HG03103 (cell line): Measurements from ENCODE around the gene SLC12A4.
"Not testable (repeated sequence)": the region's sequence is repeated elsewhere in the genome, so short reads cannot be mapped to it uniquely, and the experiment has no call there.

Experiments used
- ATAC-seq: cut with Tn5 transposase; IDR thresholded peaks from one replicate; pipeline ENCODE4 v1.9.1; 2021; ENCODE audit warnings: low read depth; ENCODE audit not compliant: unreplicated experiment

Gene SLC12A4

DNA sequence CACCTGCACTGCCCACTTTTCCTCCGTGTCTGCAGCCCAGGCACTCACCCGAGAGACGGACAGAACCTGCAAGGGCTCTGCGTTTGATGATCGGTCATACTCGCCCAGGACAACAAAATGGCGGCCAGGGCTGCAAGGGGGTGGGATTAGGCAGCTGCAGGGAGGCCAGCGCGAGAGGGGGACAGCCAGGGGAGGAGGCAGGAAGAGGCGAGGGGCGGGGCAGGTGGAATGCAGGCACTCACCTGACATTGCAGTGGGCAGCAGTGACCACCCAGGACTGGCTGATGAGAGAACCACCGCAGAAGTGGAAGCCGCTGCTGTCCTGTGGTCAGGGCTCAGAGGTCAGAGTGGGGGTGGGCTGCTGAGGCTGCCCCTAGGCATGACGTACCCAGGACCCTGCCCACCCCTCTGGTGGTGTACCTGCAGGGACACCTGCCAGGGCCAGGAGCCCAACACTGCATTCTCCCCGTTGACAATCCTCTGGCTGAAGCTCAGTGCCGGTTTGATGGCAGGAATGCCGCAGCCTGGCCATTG, 37.7 kb downstream of the SLC12A4 start:
- ATAC-seq = no peak

DNA sequence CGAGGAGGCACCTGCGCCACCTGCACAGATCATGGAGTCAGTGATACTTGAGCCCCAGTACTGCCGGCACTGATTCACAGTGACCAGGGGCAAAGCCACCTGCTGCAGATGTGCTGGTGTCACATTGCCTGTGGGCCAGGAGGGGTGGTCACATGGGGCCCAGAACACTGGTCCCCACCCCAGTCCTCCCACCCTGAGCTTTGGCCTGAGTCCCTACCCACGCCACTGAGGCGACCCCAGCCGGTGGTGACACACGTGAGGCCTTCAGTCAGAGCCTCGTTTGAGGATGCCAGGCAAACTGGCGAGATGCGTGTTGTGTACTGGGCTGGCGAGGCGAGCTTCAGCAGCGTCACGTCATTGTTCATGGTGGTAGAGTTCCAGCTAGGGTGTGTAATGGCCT, 38.2 kb downstream of the SLC12A4 start:
- no peak for ATAC-seq

DNA sequence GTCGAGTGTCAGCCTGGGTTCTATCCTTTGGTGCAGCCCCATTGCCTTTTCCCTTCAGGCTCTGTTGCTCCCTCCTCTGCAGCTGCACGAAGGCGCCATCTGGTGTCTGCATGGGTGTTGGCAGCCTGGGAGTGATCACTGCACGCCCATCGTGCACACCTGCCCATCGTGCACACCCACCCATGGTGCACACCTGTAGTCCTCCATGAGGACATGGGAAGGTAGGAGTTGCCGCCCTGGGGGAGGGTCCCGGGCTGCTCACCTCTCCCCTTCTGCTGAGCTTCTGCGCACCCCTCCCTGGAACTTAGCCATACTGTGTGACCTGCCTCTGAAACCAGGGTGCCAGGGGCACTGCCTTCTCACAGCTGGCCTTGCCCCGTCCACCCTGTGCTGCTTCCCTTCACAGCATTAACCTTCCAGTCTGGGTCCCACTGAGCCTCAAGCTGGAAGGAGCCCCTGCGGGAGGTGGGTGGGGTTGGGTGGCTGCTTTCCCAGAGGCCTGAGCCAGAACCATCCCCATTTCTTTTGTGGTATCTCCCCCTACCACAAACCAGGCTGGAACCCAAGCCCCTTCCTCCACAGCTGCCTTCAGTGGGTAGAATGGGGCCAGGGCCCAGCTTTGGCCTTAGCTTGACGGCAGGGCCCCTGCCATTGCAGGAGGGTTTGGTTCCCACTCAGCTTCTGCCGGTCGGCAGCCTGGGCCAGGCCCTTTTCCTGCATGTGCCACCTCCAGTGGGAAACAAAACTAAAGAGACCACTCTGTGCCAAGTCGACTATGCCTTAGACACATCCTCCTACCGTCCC, 39.7 kb downstream of the SLC12A4 start:
- ATAC-seq = peak; percentile 64

DNA sequence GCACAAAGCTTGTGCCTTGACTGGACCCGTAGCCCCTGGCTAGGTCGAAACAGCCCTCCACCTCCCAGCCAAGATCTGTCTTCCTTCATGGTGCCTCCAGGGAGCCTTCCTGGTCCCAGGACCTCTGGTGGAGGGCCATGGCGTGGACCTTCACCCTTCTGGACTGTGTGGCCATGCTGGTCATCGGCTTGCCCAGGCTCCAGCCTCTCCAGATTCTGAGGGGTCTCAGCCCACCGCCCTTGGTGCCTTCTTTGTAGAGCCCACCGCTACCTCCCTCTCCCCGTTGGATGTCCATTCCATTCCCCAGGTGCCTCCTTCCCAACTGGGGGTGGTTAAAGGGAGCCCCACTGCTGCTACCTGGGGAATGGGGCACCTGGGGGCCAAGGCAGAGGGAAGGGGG, 40.3 kb downstream of the SLC12A4 start:
- ATAC-seq = no peak

DNA sequence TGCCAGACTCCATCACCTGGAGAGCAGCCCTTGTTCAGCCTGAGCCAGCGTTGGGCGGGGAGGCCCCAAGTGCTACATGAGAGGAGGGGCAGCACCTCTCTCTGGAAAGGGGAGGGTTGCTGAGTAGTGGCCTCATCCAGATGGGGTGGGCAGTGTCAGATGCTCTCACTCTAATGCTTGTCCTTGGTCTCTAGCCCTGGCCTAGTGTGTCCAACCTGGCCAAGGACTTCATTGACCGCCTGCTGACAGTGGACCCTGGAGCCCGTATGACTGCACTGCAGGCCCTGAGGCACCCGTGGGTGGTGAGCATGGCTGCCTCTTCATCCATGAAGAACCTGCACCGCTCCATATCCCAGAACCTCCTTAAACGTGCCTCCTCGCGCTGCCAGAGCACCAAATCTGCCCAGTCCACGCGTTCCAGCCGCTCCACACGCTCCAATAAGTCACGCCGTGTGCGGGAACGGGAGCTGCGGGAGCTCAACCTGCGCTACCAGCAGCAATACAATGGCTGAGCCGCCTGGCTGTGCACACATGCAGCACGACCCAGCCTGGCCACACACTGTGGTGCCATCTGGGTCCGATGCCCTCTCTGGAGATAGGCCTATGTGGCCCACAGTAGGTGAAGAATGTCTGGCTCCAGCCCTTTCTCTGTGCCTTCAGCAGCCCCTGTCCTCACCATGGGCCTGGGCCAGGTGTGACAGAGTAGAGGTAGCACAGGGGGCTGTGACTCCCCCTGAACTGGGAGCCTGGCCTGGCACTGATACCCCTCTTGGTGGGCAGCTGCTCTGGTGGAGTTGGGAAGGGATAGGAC, 41.1 kb downstream of the SLC12A4 start:
- ATAC-seq = no peak

DNA sequence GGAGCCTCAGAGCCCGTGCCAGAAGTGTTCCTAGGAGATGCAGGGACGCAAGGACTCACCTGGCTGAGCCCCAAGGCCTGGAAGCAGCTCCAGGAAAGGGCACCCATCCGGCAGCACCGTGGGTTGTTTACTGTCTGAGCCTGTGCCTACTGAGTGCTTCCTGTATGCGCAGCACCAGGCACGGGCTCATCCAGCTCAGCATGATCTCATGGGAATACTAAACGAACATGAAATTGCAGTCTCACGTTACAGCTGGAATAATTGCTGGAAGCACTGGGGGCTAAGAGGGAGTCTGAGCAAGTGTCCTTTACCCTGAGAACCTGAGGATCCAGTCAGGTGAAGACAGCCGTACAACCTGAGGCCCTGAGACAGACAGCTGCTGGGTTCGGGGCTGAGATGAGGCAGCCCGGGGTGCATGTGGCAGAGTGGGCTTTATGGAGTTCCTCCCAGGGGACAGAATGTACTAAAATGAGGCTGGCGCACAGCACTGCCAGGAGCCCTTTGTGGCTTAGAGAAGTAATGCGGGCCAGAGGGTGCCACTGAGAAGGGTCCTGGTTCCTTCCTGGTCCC, 42.2 kb downstream of the SLC12A4 start:
- ATAC-seq = no peak

DNA sequence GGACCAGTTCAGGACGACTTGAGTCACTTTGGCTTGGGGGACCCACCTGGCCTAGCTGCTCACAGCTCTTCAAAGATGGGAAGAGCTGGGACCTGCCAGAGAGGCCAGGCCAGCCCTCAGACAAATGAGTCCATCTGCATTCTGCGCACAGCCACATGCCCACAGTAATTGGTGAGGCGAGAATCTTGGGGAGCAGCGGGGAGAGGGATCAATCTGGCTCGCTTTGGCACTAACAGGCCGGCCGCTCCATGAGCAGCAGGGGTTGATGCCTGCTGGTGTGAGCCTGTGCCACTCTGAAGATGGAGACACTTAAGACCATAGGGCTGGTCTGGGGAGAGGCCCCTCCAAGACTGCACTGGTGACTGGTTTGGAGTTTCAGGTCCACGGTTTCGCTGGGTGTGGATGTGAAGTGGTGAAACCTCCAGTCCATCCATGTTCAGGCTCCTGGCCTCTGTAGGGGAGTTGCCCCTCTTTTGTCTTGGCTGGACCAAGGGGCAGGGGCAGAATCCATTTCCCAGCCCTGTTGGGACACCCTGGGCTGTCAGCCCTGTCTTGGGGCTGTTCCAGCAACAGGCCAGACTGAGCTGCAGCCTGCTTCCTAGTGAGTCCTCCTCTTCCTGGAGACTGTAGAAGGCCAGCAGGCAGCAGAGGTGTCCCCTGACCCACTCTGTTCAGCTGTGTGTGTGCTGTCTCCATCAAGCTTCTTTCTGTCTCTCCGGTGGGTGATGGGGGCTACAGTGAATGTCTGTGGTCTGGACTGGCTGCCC, 44.1 kb downstream of the SLC12A4 start:
- ATAC-seq = no peak

DNA sequence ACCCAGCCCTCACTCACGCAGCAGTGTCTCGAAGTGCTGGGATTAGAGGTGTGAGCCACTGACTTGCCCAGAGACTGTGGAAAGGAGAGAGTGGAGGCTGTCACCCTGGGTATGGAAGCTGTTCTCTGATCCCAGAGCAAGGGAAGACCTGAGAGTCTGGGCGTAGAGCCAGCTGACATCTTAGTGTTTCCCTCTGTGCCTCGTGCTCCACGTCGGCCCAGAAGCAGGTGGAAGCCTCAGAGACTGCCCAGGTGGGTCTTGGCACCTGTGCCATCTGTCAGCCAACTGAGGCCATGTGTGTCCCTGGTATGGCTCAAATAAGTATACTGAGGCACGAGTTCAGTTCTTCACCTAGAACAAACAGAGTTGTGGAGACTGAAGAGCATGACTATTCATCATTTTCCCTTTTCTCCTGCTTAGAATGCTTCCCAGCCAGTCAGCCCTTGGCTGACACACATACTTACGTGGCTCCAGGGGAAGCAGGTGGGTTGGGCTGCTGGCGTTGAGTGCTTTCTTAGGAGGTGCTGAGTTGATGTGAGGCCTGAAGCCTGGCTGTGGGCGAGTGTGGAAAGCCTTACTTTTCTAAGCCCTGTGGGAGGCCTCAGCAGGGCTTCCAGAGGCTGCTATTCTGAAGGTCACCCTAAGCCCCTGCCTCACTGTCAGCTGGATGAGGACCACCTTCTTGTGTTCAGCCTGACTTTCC, 44.9 kb downstream of the SLC12A4 start:
- no peak for ATAC-seq

DNA sequence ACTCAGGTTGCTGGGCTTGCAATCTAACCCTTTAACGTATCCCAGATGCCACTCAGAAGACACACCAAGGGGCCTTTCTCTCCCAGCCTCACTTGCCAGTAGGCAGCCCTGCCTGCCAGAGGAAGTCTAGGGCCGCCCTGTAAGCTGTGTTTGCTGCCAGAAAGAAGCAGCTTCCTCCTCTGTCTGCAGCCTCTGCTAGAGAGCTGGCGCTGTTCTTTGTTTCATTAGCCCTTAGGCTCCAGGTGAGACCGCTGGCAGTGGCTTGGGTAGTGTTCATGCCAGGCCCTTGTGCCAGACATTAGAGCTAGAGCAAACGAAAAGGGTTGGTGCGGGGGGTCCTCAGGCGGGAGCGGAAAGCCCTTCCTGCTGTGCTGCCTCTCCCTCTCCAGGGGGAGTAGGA, 45.7 kb downstream of the SLC12A4 start:
- ATAC-seq = no peak

DNA sequence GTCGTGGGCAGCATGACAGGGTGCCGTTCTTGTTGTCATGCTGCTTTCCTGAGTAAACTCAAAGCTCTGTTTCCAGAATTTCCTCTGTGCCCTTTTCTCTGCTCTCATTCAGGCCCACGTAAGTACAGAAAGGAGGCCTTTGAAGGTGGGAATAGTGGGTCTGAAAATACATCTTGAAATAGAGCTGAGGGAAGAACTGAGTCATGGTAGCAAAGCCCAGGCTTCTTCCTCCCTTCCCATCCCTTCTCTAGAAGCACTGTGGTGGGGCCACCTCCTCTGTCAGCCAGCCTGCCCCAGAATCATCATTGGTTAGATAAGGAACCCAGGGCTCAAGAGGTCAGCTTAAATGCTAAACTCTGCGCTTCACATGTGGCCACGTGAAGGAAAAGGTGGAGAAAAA, 46.2 kb downstream of the SLC12A4 start:
- no peak for ATAC-seq

DNA sequence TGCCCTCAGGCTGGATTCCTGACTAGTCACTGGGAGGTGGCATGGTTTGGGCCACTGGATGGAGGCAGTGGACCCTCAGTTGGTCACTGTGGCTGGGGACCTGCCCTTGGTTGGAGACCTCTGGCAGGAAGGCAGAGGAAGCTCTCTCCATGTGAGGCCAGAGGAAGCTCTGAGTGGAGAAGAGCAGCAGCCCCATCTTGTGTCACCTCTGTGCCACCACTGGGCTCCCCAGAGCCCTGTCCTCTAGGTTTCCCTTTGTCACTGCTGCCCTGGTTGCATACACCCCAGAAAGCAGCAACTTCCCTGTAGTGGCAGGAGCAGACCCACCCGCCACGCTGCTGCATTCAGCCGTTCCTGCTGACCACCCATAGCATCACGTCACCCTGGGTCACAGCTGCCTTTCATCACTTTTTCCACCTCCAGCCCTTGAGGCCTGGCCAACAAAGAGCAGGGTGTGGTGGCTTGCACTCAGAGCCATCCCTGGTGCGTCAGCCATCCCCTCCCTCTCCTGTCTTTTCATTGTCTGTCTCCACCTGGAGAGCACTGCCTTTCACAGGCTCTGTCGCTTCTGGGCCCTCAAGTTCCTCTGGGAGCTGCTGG, 48.7 kb downstream of the SLC12A4 start:
- ATAC-seq = no peak

DNA sequence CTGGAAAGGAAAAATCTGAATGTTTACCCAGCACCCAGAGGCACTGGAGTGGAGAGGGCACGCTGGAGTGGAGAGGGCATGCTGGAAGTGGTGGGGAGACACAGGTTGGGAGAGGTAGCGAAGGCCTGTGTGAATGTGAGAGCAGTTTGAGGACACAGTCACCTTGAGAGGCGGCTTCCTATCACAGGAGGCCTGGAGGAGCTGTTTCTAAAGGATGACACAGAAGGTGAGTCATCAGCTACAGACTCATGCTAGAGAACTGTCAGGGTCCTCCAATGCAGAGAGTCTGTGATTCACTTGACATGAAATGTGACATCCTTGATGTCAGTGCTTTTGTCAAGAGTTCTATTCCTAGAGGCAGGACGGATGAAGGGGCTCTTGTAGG, 50.6 kb downstream of the SLC12A4 start:
- ATAC-seq = no peak

DNA sequence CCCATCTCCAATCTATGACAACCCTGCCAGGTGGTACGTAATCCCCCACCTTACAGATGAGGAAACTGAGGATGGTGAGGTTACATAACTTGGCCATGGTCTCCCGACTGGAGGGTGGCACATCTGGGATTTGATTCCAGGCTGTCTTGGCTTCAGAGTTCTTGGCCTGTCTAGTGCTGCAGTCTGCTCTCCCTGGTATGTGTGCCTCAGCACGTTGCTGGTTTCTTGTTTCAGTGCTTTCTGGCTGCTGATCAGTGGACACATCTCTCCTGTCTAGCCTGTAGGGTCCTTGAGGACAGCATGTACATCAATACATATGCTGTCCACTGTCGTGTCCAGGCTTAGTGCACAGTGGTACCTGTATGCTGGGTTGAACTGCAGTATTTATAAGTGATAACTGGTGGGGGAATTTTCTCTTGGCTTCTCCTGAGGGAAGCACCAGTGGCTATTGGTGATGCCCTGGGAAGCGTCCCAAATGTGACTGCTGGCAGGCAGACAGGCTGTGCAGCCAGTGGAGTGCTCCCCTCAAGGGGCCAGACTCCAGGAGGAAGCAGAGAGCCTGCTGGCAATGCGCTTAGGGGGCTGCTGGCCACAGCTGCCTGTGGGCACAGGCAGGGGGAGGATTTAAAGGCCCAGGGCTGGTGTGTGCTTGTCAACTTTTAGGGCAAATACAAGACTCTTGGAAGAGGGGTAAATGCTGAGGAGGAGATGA, 51.1 kb downstream of the SLC12A4 start:
- ATAC-seq = no peak

DNA sequence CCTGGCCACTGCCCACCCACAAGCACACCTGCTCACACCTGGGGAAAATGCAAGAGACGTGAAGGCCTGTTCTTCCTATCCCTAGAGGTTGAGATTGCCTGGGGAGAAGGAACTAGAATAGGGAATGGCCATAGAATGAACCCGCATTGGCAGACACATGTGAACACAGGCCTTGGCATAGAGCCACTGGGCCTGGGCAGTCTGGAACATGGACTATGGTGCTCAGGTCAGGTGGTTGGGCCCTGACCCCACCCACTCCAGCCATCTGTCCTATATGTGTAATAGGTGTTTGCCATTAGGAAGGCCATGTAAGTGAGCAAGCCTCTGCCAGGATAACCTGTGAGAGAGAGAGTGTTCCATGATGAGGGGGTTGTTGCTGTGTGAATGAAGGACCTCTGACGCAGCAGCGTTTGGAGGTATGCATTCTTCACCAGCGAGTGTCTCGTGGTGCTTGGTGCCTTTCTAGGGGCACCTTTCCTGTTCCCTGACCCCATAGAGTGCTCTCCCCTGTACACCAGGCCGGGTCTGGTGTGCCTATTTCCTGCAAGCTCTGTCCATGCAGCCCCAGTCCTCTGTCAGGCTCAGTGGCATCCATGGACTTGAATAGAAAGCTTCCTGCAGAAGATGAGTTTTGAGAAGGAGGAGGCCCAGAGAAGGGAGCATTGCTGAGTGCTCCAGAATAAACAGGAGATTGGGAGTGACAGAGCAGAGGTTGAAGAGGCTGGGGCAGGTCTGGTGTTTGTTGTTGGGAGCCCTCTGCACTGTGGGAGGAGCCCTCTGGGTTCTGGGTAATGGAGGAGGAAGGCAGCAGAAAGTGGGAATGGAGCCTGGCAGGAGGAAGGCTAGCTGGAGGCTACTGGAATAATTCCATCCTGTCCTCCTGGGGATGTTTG, 52.4 kb downstream of the SLC12A4 start:
- no peak for ATAC-seq

DNA sequence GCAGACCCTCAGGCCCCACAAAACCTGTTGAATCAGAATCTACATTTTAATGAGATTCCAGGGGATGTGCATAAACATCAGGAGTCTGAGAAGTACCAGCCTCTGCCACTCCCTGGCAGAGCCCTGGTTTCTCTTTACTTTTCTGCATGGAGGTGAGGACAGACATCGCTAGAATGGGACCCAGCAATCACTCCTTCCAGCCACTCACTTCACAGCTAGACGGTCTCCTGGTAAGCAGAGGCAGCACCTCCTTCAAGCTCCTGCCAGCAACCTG, 53.0 kb downstream of the SLC12A4 start:
- not testable (repeated sequence) for ATAC-seq

DNA sequence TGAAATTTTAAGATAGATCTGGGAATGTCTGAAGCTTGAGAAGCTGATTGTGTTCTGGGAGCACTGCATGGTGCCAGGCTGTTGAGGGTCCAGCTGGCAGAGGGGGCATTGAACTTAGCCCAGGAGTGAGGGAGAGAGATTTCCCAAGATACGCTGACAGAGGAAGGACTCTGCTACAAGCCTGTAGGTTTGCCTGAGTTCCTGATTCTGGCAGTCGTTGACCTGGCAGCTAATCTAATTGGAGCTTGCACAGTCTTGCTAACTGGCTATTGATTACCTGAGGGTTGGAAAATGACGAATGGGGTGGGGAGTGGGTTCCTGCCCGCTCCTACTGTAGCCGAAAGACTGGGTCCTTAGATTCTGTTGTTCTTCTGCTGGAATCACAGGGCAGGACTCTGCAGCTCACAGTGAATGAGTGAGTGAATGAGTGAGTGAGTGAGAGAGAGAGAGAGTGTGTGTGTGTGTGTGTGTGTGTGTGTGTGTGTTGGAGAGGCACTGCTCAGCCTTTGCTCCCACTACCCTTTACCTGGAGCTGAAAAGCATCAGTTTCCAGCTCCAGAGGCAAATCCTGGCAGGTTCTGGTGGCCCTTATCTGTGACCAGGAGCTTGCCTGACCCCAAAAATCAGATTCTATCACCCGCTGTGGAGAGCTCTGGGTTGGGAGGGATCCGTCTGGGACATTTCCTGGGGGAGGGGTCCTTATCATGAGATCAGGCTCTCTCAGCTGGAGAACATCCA, 53.5 kb downstream of the SLC12A4 start:
- ATAC-seq = no peak

DNA sequence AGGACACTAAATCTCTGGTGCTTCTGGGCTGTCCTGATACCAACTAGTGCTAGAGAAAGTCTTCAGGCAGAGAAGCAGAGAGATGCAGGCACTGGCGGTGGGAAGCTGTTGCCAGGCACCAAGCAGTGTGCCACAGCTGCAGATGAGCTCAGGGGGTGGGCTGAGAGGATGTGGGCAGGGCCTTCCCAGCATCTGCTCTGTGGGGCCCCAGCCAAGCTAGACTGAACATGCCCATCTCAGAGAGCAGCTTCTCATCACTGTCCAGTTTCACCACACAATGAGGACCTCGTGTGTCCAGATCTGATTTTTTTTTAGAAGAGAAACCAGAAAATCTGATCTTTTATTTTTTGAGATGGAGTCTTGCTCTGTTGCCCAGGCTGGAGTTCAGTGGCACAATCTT, 58.3 kb downstream of the SLC12A4 start:
- no peak for ATAC-seq
